ENCODE data around the gene CACNA1A.

CACNA1A gene

GRCh38 chr19:13356686-13357280, 149.5 kb downstream of the CACNA1A start:
- DNase-seq = no peak

DNA sequence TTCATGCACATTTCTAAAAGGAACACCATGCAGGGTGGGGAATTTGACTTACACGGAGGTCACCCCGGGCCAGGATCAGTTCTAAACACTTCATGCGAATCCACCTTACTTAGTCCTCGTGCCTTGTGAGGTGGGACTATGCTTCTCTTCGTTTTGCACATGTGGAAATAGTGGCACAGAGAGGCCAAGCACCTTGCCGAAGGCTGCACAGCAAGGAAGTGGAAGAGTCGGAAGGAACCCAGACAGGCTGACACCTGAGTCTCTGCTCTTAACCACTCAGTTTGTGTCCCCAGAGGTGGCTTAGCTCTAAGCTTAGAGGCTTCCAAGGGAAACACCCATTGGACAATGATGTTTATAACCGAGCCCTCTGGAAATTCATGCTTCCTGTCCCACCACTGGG, 150.1 kb downstream of the CACNA1A start:
- no peak for DNase-seq

DNA sequence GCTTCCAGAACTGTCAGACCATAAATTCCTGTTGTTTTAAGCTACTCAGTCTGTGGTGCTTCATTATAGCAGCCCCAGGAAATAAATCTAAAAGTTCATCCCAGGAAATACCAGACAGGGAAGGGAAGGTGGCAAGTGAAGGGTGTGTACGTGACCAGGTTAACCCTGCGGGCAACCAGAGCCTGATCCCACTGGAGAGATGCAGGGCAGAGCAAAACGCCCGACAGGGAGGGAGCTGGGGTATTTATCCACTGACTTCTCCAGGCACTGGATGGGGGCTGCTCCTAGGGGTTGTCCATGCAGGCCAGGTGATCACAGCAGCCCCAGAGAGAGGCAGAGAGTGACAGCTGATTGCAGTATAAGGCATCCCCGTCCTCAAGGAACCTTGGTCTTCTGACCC, 150.9 kb downstream of the CACNA1A start:
- no peak for DNase-seq

DNA sequence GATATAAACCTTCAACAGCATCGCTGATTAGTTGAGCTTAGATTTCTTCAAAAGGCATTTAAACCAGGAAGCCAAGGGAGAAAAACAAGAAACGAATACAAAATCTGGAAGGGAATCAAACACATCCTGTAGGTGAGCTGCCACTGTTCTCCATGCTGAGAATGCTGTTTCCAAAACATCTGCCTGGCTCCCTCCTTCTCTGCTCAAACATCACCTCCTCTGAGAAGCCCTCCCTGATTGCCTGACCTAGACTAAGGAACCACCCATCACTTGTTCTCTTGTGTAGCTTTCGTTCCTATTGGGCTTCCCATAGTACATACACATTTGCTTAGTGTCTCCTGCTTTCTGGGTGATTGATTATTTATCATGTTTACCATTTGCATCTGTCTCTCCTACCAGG, 152.7 kb downstream of the CACNA1A start:
- DNase-seq = no peak

- DNase-seq = no peak
Observed at GRCh38 chr19:13350759-13351158, 155.5 kb downstream of the CACNA1A start.

GRCh38 chr19:13350072-13350471, 156.2 kb downstream of the CACNA1A start:
- DNase-seq = no peak

- no peak for DNase-seq
Observed at GRCh38 chr19:13347367-13347766, 158.9 kb downstream of the CACNA1A start.

- DNase-seq = no peak
Observed at GRCh38 chr19:13343514-13343913, 162.8 kb downstream of the CACNA1A start.

DNA sequence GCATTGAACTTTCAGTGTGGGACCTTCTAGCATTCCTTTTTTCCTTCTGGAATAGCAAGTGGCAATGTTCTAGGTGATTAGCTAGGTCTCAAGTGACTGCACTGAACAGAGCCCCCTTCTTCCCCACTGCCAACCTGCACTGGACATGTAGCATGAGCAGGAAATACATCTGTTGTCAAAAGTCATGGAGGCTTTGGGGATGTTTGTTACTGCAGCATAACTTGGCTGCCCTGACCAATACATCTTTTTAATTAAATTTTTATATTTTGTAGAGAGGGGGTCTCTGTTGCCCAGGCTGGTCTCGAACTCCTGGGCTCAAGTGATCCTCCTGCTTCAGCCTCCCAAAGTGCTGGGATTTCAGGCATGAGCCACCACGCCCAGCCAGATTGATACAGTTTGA, 163.6 kb downstream of the CACNA1A start:
- no peak for DNase-seq

- DNase-seq = no peak
Observed at GRCh38 chr19:13339869-13340268, 166.4 kb downstream of the CACNA1A start.

- no peak for DNase-seq
Observed at GRCh38 chr19:13337181-13337580, 169.1 kb downstream of the CACNA1A start.

- no peak for DNase-seq
Observed at GRCh38 chr19:13334801-13335481, 171.3 kb downstream of the CACNA1A start.

DNA sequence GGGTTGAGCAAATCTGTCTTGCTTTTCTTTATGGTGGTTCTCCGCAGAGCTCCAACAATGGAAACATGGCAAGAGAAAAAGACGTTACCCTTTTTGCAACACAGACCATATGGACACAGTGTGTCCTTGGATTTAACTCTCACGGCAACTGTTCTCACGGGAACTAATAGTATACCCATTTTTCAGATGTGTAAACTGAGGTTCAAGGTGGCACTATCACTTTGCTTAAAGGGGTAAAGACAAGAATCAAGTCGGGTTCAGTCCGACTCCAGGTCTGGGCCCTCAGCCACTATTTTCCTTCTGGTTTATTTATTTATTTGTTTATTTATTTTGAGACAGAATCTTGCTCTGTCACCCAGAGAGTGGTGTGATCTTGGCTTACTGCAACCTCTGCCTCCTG, 176.0 kb downstream of the CACNA1A start:
- no peak for DNase-seq

DNA sequence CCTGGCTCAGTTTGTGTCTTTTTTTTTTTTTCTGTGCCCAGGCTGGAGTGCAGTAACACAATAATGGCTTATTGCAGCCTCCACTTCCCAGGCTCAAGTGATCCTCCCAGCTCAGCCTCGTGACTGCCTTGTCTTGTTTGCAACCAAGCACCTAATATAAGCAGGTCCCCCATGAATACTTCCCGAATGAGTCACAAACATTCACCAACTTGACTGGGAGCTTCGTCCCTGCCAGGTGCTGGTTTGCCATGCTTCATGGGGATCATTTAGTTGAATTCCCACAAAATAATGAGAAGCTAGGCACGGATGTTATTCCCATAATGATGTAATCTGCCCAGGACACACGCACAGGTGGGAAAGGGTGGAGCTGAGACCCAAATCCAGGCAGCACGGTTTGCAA, 176.5 kb downstream of the CACNA1A start:
- DNase-seq = no peak

DNA sequence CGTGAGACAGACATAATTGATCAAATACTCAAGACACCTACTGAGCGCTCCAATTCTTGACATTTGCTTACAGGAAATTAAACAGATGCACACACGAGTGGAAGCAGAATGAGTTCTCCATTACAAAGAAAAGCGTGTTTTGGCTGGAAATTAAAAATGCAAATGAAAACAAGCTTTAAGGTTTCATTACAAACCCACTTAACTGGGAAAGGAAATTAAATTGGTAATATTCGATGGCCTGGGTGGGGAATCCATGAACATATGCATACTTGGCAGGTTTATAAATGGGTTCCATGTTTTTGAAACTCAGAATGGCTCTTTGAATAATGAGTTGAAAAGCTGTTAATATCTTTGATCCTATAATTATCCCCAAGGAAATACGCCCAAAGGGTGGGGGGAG, 178.0 kb downstream of the CACNA1A start:
- DNase-seq = no peak

DNA sequence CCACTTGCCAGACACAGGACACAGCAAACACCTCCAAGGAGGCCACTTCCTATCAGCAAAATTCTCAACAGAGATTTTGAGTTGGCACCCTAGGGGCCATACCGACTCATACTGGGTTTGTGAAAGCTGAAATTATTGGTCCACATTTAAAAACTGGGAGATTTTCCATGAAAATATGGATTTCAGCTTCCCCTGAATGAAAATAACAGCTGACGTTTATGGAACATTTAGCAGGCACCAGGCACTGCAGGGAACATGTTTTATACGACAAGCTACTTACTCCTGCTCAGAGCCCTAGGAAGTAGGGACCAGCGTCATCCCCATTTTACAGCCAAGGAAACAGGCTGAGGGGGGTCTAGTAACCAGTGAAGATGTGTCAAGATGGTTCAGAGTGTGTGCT, 186.8 kb downstream of the CACNA1A start:
- DNase-seq = no peak

GRCh38 chr19:13318190-13318589, 188.1 kb downstream of the CACNA1A start:
- DNase-seq = no peak

DNA sequence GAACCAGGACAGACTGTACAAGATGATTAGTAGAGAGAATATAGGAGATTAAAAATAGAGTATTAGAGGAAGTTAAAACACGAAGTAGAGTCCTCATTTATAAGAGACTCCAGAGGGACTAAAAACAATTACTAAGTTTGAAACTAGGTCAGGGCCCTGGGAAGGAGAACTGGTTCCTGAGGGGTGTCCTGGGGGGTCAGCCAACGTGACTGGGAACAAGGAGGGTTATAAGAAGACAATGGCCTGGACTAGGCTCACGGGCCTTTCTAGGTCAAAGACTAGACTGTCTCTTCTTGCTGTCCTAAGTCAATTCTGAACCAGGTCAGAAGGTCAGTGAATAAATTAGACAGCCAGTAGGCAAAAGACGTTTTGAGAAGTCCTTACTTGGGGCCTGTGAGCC, 190.8 kb downstream of the CACNA1A start:
- DNase-seq = no peak

DNA sequence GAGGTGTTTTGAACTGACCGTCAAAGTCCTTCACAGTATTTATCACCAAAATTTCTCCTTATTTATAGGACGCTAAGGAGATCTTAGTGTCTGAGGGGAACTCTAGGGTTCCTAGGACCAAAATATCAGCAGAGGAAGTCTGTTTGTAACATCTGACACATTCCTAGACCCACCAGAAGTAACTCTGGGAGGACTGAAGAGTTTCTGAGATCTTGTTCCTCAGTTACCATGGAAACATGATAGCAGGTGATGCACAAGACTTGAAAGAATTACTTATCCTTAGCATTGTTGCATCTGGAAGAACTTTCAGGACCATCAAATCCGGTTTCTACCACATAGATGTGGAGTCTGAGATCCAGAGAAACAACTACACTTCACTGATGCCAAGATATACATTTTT, 191.5 kb downstream of the CACNA1A start:
- no peak for DNase-seq

- no peak for DNase-seq
Observed at GRCh38 chr19:13313875-13314274, 192.4 kb downstream of the CACNA1A start.

GRCh38 chr19:13309864-13310263, 196.4 kb downstream of the CACNA1A start:
- DNase-seq = no peak

GRCh38 chr19:13303381-13304129, 202.7 kb downstream of the CACNA1A start:
- no peak for DNase-seq

- DNase-seq = no peak
Observed at GRCh38 chr19:13302526-13303270, 203.6 kb downstream of the CACNA1A start.

Measured in CD4-positive, alpha-beta T cell treated with Interleukin-10 for 1 hour (primary cell).